Choroid plexus epithelial cell (primary cell): ENCODE data around the gene HLCS.

Source experiments
- DNase-seq: peaks from one replicate; pipeline ENCODE4 v3.0.0-alpha.2; 2010; ENCODE audit warnings: low read depth
- H3K4me3 ChIP-seq: 2 replicates; pipeline ENCODE4 v1.5.1; 2011; ENCODE audit warnings: low read depth, mild to moderate bottlenecking, control low read depth, low read length, moderate library complexity
- CTCF ChIP-seq: conservative IDR thresholded peaks from 2 replicates; pipeline ENCODE4 v1.5.1; 2011; ENCODE audit warnings: low read depth, mild to moderate bottlenecking, control low read depth, inconsistent platforms, low read length, moderate library complexity

HLCS gene

GRCh38 chr21:36700971-36701755 lies 265.3 kb downstream of the HLCS start:
- no peak for DNase-seq
- TF ChIP-seq CTCF: no peak
- H3K4me3 ChIP-seq: no peak overlapping the region
